Daoy (cell line): Measurements from ENCODE around the gene FAM114A1. TPM values are rescaled to one million over a fixed set of nuclear protein-coding genes. Genes with fewer than 3 reads are reported as not detected.
"Not testable (repeated sequence)": the region's sequence is repeated elsewhere in the genome, so short reads cannot be mapped to it uniquely, and the experiment has no call there.

Experiments used
- DNase-seq: peaks from one replicate; pipeline ENCODE4 v3.0.0-alpha.2; 2015; ENCODE audit warnings: low read depth
- total RNA-seq: library from RNA; depleted of rRNA; stranded (reverse); fragments of >200 nt; shearing (Covaris generic); gene quantifications from 2 replicates; pipeline ENCODE4 v1.2.3, GENCODE V29; 2014

FAM114A1 gene
- total RNA-seq, 1 experiment from 2014 or later, result 37.1 TPM

DNA sequence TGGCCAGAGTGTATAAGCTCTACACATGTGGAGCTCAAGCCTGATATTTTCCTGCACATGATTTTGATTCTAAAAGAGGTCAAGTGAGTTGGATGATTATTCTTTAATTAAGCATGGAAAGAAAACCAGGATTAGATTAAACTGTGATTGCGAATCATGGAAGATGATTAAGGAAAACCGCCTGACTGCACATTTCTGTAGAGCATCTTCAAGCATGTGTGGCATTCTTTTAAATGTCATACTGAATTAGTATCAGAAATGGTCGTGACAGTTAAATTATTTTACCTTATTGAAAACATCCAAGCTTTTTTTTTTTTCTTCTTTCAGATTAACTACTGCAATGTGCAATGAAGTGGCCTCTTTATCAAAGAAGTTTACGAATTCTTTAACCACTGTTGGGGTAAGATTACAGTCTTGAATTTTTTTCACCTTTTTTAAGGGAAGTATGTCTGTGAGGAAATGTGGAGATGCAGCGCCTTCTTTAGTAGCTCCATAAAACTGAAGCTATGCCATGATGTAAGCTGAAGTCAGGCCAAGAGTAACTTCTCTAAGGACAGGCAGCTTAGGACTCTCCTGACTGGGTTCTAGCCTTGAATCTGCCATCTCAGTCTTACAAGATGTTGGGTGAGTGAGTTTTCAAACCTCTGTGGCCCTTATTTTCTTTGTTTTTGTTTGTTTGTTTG lies 67.9 kb downstream of the FAM114A1 start:
- DNase-seq, result no peak

DNA sequence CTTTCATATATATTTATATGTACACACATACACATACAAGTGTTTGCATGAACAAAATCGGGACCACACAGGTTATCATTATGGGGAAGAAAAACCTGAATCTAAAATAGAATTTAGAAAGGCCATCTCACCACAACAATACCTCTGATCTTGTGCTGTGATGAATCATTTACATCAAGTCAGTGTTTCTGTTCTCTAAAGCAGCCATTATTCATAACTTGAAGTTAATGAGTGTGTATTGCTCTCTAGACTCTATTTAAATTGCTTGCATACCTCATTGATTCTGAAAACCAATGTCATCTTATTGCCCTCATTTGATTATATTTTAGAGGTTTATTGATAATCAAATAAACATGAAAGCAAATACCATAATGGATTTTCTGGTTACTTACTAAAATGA lies 71.6 kb downstream of the FAM114A1 start:
- no peak for DNase-seq

DNA sequence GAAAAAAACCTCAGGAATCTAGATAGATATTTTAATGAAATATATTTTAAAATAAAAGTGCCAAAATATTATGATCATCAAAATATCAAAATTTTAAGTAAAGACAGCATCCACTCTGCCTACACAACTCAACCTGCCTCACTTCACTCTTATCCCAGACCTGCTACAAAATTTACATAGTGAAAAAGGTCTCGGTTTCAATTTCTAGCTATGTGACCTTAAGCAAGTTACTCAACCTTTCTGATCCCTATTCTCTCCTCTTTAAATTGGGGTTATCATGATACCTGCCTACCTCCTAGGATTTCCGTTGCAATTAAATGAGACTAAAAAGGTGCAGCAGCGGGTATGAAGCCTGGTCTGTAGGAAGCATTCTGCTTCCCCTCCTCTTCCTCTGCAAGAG lies 72.9 kb downstream of the FAM114A1 start:
- no peak for DNase-seq

DNA sequence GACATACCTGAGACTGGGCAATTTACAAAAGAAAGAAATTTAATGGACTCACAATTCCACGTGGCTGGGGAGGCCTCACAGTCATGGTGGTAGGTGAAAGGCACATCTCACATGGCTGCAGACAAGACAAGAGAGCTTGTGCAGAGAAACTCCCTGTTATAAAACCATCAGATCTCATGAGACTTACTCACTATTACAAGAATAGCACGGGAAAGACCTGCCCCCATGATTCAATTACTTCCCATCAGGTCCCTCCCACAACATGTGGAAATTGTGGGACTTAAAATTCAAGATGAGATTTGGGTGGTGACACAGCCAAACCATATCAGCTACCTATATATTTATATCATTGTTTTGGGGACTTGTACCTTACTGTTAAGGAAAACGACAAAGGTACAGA lies 74.3 kb downstream of the FAM114A1 start:
- DNase-seq, result not testable (repeated sequence)

DNA sequence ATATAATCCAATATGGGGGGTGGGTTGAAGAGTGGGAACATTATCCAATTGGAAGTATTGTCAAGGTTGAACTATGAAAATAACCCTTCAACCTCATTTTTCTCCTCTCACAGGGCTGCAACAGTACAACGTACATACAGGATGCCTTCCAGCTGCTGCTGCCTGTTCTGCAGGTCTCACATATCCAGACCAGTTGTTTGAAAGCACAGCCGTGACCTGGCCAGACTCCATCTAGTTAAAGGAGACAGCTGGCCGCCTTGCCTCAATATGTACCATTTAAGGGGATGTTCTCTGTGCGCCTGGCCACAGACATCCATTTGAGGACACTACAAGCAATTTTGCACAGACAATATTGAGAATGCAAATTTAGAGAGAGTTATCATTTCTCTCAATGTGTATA lies 75.7 kb downstream of the FAM114A1 start:
- DNase-seq, result no peak

DNA sequence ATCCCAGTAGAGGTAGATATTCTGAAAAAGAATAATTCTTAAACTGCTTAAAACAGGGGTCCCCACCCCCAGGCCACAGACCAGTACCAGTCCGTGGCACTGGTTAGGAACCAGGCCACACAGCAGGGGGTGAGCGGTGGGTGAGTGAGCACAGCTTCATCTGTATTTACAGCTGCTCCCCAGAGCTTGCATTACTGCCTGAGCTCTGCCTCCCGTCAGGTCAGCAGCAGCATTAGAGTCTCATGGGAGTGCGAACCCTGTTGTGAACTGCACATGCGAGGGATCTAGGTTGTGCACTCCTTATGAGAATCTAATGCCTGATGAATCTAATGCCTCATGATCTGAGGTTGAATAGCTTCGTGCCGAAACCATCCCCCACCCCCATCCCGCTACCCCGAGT lies 76.8 kb downstream of the FAM114A1 start:
- DNase-seq, result no peak

DNA sequence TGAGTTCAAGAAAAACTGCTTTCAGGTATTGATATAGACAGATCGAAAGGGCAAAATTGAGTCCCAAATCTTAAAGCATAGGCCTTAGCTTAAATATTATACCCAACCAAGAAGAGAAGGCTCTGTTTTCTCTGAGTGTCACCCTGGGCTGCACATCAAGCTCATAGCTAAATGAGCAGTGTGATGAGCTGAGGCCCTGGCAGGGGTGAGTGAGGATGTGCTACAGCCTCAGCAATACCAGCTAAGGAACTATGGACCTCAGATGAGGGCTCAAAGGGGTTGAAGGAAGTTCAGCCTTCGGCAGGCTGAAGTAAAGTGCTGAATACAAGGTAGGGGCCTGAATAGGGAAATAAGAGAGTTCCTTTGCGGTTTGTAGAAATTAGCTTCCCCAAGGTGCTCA lies 79.3 kb downstream of the FAM114A1 start:
- no peak for DNase-seq

DNA sequence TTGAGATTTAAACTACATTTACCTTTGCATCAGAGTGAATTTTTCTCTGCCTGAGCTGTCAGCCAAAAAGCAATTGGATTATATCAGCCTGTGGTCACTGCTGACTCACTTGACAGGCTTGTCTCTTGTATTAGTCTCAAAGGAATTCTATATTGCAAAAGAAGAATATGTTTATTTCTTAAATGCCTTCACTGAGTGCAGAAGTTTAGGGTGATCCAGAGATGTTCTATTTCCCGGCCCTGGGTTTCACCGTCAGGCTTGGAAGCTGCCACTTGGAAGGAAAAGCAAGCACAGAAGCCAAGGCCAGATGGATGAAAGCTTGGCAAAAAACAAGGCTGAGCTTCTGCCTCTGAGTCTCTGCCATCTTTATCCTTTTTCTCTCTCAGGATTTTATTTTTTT lies 80.9 kb downstream of the FAM114A1 start:
- peak; percentile 71 for DNase-seq

DNA sequence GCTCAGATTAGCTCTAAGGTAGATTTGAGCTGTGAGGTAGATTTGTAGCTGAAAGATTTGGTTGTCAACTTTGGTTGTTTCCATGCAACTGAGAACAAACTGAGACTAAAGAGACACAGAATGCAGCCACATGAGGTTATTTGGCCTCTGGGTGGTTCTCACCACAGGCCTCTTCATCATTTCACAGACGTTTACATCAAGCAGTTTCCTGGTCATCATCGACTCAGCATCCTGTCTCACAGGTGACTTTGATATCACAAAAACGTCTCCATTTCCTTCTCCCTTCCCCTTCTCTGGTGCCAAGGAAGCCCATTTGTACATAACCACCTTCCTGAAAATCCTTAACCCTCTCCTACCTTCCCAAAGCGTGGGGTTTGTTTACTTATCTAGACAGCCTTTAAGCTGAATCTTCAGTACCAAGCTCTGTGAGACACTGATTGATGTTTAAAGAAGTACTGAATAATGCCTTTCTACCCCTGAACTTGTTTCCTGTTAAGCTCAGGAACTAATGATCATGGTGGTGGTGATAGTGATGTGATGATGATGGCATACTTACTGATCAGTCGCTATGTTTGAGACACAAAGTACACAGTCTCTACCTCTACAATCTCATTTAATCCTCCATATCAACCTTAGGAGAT lies 81.9 kb downstream of the FAM114A1 start:
- peak; percentile 41 for DNase-seq

DNA sequence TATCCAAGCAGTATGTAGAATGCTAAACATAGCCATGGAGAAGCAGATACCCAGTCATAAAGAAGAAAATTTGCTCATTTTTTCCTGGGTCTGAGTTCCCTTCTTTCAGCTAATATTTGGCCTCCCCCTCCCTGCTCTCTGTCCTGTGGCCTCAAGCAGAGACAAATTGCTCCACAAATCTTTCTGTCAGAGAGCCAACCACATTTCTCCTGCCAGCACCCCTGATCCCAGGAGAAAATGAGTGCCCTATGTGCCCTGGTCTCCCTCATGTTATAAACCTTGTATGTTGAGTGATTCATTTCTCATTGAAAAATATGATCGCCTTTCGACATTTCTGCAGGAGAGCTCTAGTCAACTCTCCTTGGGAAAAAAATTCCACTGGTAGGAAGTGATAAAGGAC lies 82.6 kb downstream of the FAM114A1 start:
- no peak for DNase-seq

DNA sequence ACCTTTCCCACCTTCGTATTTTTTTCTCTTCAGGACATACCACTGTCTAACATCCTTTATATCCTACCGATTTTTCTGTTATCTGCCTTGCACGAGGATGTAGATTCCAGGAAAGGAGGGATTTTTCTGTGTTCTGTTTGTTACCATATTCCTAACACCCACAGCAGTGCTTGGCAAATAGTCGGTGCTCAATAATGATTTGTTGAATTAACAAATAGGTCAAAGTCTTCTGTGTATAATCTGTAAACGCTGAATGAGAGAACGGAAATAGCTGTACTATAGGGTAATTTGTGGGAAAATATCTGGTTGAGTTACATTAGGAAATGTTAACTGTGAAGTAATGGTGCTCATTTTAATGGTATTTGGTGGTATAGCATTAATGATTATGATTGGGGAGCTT lies 83.1 kb downstream of the FAM114A1 start:
- DNase-seq, result no peak

DNA sequence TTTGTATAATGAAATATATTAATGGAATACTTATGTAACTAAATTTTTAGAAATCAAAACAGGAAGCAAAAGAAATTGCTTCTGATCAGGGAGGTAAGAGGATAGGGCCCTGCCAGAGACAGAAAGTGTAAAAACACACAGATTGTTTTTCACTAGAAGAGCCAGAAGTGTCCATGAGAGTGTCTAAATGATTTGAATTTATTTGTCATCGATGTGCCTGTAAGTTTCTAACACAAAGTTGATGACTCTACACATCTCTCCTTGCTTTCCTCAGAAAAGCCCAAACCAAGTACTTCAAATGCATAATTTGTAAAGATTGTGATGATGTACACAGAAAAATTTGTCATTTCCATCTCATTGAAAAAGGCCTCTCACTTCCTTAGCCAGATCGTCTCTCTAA lies 84.0 kb downstream of the FAM114A1 start:
- no peak for DNase-seq

DNA sequence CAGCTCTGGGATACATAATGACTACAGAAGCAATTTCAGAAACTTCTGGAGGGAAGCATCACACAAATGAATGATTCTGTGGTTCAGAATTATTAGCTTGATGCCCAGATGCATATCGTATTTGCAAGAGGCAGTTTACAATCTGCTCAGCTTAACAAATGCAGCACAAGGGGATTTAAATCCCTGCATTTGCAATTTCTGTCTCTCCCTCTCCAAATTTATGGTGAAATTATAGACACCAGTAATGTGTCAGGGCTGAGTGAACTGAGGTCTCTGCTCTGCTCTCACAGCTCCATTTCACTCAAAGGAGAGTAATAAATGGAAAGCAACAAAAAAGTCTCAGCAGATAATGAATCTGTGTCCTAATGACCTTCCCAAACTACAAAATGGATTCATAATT lies 84.4 kb downstream of the FAM114A1 start:
- DNase-seq, result no peak

DNA sequence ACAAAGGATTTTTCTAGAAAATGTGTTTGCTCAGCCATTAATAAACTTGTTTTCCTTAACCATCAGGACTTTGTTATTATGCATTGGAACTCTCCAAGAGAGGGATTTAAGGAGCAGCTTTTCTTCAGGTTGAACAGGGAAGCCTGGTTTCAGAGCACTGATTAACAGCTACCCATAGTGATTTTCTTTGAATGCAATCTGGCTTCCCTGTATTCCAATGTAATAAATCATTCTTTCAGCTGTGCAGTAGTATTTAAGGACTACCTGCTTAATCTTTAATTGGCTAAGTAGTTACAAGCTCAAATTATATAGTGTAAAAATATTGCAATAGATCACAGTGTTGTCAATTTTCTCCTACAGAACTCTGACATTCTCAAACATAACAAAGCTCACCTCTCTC lies 87.1 kb downstream of the FAM114A1 start:
- DNase-seq, result no peak

DNA sequence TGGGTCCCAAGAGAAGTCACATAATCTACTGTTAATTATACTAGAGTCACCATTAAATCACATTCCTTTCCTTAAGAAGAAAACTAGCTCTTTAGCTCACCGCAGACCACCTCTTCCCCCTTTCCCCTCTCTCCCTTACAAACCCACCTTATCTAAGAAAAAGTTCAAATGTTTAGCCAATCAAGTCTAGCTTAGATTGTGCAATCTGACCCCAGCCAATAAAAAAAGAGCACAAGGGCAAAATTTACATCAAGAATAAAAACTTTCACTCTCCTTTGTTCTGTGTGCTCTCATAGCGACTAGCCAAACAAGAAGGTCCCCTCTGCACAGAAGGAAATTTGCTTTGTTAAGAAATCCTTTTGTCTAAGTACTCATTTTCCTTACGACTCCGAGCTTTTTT lies 88.4 kb downstream of the FAM114A1 start:
- DNase-seq, result no peak

DNA sequence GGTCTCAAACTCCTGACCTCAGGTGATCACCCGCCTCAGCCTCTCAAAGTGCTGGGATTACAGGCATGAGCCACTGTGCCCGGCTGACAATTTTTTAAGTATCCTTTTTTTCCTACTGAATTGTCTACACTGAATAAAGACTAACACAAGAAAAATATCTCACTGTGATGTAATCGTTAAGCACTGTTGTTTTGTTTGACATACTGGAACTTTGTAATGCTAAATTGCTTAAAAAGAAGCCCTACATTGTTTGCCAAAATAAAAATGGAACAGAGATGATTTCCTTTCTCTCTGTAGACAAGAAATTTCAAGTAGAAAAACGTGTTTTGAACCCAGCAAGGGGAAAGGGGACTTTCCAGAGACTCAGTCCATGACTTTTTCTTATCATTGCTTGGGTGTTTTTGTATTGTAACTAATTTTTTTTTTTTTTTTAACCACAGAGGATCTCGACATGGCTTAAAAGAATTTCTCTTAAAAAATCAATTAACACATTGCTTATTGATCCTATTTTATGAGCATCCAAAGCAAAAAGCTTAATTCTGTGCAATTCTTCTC lies 89.7 kb downstream of the FAM114A1 start:
- DNase-seq, result no peak

DNA sequence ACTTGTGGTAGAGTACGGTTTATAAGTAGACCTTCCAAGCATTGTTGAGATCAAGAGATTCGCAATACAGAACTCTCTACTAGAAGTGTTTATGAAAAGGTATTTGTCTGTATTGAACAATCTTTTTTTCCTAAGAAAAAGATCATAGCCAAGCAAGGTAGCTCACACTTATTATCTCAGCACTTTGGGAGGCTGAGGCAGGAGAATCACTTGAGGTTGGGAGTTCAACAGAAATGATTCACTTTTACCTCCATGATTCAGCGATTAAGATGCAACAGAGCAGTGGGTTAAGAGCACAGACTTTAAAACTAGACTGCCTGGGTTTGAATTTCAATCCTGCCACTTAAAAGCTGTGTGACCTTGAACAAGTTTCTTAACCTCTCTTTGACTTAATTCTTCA lies 90.3 kb downstream of the FAM114A1 start:
- no peak for DNase-seq

DNA sequence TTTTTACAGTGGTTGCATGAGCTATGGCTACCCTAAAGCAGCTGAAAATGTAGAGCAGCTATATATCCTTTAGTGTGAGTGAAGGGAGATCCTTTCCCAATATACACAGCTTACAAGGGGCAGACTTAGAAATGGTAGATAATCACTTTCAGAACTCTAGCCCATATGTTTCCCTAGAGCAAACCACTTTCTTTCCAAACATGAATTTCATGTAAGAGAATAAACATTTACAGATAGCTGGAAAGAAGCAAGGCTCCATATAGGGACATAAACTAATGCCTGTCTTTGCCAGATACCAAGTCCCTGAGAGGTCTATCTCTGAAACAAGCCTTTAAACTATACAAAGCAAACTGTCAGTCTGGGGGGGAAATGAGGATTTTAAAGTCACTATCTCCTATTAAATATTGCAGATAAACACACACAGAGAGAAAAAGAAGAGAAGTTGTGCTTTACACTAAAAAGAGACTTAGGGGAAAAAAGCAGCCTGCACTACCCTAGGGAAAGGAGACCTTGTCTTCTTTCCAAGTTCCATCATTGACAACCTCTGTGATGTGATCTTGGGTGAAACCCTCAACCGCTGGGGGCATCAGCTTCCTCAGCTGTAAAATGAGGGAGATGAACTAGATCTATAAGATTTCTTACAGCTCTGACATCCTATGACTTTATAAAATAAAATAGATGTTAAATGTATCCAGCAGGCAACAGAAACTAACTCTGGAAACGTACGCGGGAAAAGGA lies 91.0 kb downstream of the FAM114A1 start:
- DNase-seq, result no peak

DNA sequence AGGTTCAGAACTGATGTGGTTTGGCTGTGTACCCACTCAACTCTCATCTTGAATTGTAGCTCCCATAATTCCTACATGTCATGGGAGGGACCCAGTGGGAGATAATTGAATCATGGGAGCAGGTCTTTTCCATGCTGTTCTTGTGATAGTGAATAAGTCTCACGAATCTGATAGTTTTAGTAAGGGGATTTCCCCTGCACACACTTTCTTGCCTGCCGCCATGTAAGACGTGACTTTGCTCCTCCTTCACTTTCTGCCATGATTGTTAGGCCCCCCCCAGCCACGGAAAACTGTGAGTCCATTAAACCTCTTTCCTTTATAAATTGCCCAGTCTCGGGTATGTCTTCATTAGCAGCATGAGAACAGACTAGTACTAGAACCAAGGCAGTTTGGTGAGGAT lies 91.6 kb downstream of the FAM114A1 start:
- DNase-seq, result not testable (repeated sequence)

DNA sequence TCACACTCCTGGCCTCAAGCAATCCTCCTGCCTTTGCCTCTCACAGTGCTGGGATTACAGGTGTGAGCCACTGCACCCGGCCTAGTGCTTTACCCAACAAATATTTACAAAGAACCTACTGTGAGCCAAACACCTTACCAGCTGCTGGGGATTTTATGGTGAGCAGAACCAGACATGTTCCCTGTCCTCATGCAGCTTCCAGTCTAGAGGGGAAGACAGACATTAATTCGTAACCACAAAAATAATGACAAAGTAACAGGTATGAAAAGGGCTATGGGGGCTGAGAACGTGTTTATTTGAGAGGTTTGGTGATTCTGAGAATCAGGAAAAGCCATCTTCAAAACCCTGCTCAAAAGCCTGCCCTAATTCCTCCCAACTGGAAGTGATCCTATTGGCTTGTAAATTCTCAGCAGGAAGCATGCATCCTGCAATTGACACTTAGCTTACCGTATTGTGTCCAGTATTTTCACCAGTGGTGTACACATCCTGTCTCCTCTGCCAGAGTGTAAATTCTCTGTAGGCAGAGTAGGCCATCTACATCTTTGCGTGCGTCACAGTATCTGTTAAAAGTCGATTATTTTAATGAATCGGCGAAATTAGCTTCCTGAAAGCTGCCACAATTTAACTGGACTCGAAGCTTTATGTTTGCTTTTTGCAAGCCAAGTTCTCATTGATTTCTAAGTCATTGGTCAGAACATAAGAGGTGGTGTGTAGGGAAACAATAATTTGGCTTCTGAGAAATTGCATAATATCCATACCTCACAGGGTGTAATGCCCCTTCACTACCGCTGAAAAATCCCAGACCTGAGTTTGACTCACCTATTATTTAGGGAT lies 97.6 kb downstream of the FAM114A1 start:
- DNase-seq, result no peak

DNA sequence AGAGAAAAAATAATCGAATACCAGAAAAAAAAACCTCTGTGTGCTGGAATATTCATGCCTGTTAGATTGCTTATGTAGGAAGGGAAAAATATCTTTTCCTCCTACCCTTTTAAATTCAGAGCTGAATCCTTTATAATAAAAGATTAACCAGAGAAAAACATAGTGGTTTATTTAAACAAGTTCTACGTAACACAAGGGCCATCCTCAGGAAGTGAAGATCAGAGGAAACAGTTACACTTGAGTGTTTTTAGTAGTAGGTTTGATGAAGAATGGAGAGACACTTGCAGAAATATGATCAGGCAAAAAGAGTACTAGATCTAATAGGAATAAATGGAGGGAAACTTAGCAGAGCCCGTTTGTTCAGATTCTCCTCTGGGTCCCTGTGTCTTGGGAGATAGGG lies 98.3 kb downstream of the FAM114A1 start:
- no peak for DNase-seq
